ENCODE results near the gene PARD3.

- TF ChIP-seq CTCF (conservative IDR thresholded peaks at IDR 0.05) = no peak
- no peak for TF ChIP-seq EZH2 (IDR thresholded peaks at IDR 0.05; ENCODE audit: low read depth)
Observed at GRCh38 chr10:34088208-34088794, 726.8 kb downstream of the PARD3 start.
